Naive thymus-derived CD4-positive, alpha-beta T cell (primary cell): ENCODE data around the gene IRF2BPL. TPM values are rescaled to one million over a fixed set of nuclear protein-coding genes. Genes with fewer than 3 reads are reported as not detected.

Experiments used
- ATAC-seq: fragments of 150-1000 bp; cut with Tn5 transposase; 2 replicates; pipeline ENCODE4 v1.10.0; 2021; ENCODE audit warnings: mild to moderate bottlenecking, moderate library complexity
- CTCF ChIA-PET: fragments of 350-600 bp; sonication (Branson Sonifier 250); formaldehyde crosslinking; loops from one replicate; lab custom pipeline; 2021; ENCODE audit warnings: antibody characterized with exemption; lab: Charles Lee
- POLR2A ChIA-PET: fragments of 350-600 bp; sonication (Branson Sonifier 250); formaldehyde crosslinking; loops from one replicate; lab custom pipeline; 2021; ENCODE audit warnings: antibody characterized with exemption, inconsistent platforms; lab: Charles Lee
- DNase-seq, 9 donors: peaks; one replicate each; pipeline versions ENCODE4 v3.0.0 to v3.0.0-alpha.2; 2020 to 2022; ENCODE audit warnings: mixed read lengths in 1 of 9
- H3K27ac ChIP-seq: one replicate; pipeline ENCODE4 v1.7.0; 2013; ENCODE audit warnings: mild to moderate bottlenecking, low read depth, low read length, moderate library complexity
- H3K27me3 ChIP-seq, 2 donors: one replicate each; pipeline ENCODE4 v1.7.0; 2013; ENCODE audit warnings: low read length in 2 of 2, mild to moderate bottlenecking in 2 of 2, moderate library complexity in 2 of 2; ENCODE audit not compliant: control insufficient read depth in 2 of 2, insufficient read depth in 2 of 2
- H3K36me3 ChIP-seq, 3 experiments: 1 replicate in 2 of 3; 2 replicates in 1 of 3; pipeline ENCODE4 v1.7.0; 2013; ENCODE audit warnings: low read length in 3 of 3, mild to moderate bottlenecking in 3 of 3, moderate library complexity in 1 of 3; ENCODE audit not compliant: insufficient read depth in 3 of 3, control insufficient read depth in 2 of 3
- H3K4me1 ChIP-seq, 2 donors: one replicate each; pipeline ENCODE4 v1.7.0; 2013; ENCODE audit warnings: low read length in 2 of 2, mild to moderate bottlenecking in 2 of 2, moderate library complexity in 1 of 2; ENCODE audit not compliant: control insufficient read depth in 2 of 2, insufficient read depth in 2 of 2
- H3K4me3 ChIP-seq: 2 replicates; pipeline ENCODE4 v1.7.0; 2013; ENCODE audit warnings: mild to moderate bottlenecking, low read length
- H3K9me3 ChIP-seq, 3 experiments: 1 replicate in 2 of 3; 2 replicates in 1 of 3; pipeline ENCODE4 v1.7.0; 2013; ENCODE audit warnings: low read length in 3 of 3; ENCODE audit not compliant: control insufficient read depth in 2 of 3
- H3K27ac Mint-ChIP-seq, 9 donors: one replicate each; pipeline ENCODE4 v1.8.0; 2020 to 2022; ENCODE audit warnings: mixed read lengths in 9 of 9, mild to moderate bottlenecking in 8 of 9, moderate library complexity in 5 of 9, inconsistent platforms in 2 of 9
- H3K27me3 Mint-ChIP-seq, 5 donors: one replicate each; pipeline ENCODE4 v1.8.0; 2021 to 2022; ENCODE audit warnings: mixed read lengths in 5 of 5, mild to moderate bottlenecking in 1 of 5
- H3K36me3 Mint-ChIP-seq, 5 donors: one replicate each; pipeline ENCODE4 v1.8.0; 2020 to 2022; ENCODE audit warnings: mixed read lengths in 5 of 5, mild to moderate bottlenecking in 3 of 5, inconsistent platforms in 1 of 5
- H3K4me1 Mint-ChIP-seq, 7 donors: one replicate each; pipeline ENCODE4 v1.8.0; 2020 to 2022; ENCODE audit warnings: mixed read lengths in 7 of 7, mild to moderate bottlenecking in 3 of 7, inconsistent platforms in 1 of 7
- H3K4me3 Mint-ChIP-seq, 10 donors: one replicate each; pipeline ENCODE4 v1.8.0; 2020 to 2022; ENCODE audit warnings: mild to moderate bottlenecking in 10 of 10, mixed read lengths in 10 of 10, moderate library complexity in 6 of 10, inconsistent platforms in 2 of 10
- H3K9me3 Mint-ChIP-seq, 11 donors: one replicate each; pipeline ENCODE4 v1.8.0; 2020 to 2022; ENCODE audit warnings: mixed read lengths in 11 of 11, mild to moderate bottlenecking in 4 of 11, inconsistent platforms in 1 of 11, moderate library complexity in 1 of 11
- intact Hi-C, 2 donors: fragments of 100-400 bp; cut with micrococcal nuclease; formaldehyde crosslinking; loops; one replicate each; pipeline ENCODE4 v1.15.1; 2023
- polyA plus RNA-seq, 2 donors: library from polyadenylated mRNA; unstranded; fragments of 300-500 nt; fragmentation: Illumina TruSeq; gene quantifications; one replicate each; pipeline ENCODE4 v1.2.3, GENCODE V29; 2021
- total RNA-seq, 6 experiments: library from RNA in 5 of 6; stranded (reverse) in 5 of 6; gene quantifications; 1 replicate in 5 of 6; 2 replicates in 1 of 6; pipeline ENCODE4 v1.2.3 and lab custom pipeline; 2021 to 2026

IRF2BPL gene
- total and polyA plus RNA-seq, 7 experiments from 2014 or later: 3.5 to 45.2 (median 33.7) TPM

- no peaks in the 10 kb centered on the region for H3K4me1 ChIP-seq
- ChIA-PET POLR2A (interaction anchor here (1.1 kb wide), 1 partner anchor 134 kb away, joined by 3 read pairs; no protein-coding TSS in a partner anchor), CTCF (interaction anchor here (0.6 to 2.1 kb wide), 5 partner anchors 10 to 191 kb away, joined by 3 to 9 read pairs (median 4); no protein-coding TSS in a partner anchor)
- intact Hi-C loops: no loop called here
- H3K9me3 ChIP-seq: no peaks in the 10 kb centered on the region
- Mint-ChIP-seq H3K9me3 (no peaks in the 10 kb centered on the region), H3K4me3 (no peak overlapping the region), H3K36me3 (no peaks in the 10 kb centered on the region), H3K4me1 (peaks cover 0 to 5% (median 0%) of the 10 kb centered on the region in 7 donors), H3K27me3 (peaks cover 0 to 4% (median 0%) of the 10 kb centered on the region in 5 donors), H3K27ac (peak overlapping the region in 2 of 9 donors; percentile 47 to 65)
- no peaks in the 10 kb centered on the region for H3K36me3 ChIP-seq
- H3K27me3 ChIP-seq: no peaks in the 10 kb centered on the region
- no peak for ATAC-seq
- H3K27ac ChIP-seq: no peak overlapping the region
- DNase-seq: no peak
- H3K4me3 ChIP-seq: no peak overlapping the region
Measured at GRCh38 chr14:77063571-77064171, 35.2 kb upstream of the IRF2BPL start.

- Histone ChIP-seq H3K36me3 (no peaks in the 10 kb centered on the region), H3K4me3 (no peak overlapping the region), H3K9me3 (no peaks in the 10 kb centered on the region), H3K4me1 (no peaks in the 10 kb centered on the region), H3K27ac (no peak overlapping the region), H3K27me3 (no peaks in the 10 kb centered on the region)
- H3K27ac Mint-ChIP-seq: no peak overlapping the region
- peaks cover 0 to 3% (median 0%) of the 10 kb centered on the region in 7 donors for H3K4me1 Mint-ChIP-seq
- intact Hi-C loops: no loop called here
- H3K9me3 Mint-ChIP-seq: no peaks in the 10 kb centered on the region
- ATAC-seq (no peak), DNase-seq (no peak)
- CTCF ChIA-PET: interaction anchor here (0.6 to 2.1 kb wide), 2 partner anchors 16 to 186 kb away, joined by 6 to 9 read pairs; no protein-coding TSS in a partner anchor
- POLR2A ChIA-PET: no interaction called here
- H3K27me3 Mint-ChIP-seq: no peaks in the 10 kb centered on the region
- H3K4me3 Mint-ChIP-seq: no peak overlapping the region
- no peaks in the 10 kb centered on the region for H3K36me3 Mint-ChIP-seq
Measured at GRCh38 chr14:77062261-77062660, 33.8 kb upstream of the IRF2BPL start.

GRCh38 chr14:77061630-77062257 is 33.2 kb upstream of the IRF2BPL start:
- no peak for DNase-seq
- no peaks in the 10 kb centered on the region for H3K36me3 Mint-ChIP-seq
- peaks cover 0 to 3% (median 0%) of the 10 kb centered on the region in 7 donors for H3K4me1 Mint-ChIP-seq
- CTCF ChIA-PET: no interaction called here
- intact Hi-C loops: no loop called here
- no peaks in the 10 kb centered on the region for H3K36me3 ChIP-seq
- POLR2A ChIA-PET: no interaction called here
- no peaks in the 10 kb centered on the region for H3K9me3 Mint-ChIP-seq
- no peak overlapping the region for H3K27ac ChIP-seq
- no peak overlapping the region for H3K27ac Mint-ChIP-seq
- H3K9me3 ChIP-seq: no peaks in the 10 kb centered on the region
- H3K4me1 ChIP-seq: no peaks in the 10 kb centered on the region
- no peak for ATAC-seq
- H3K4me3 ChIP-seq: no peak overlapping the region
- H3K27me3 Mint-ChIP-seq: no peaks in the 10 kb centered on the region
- H3K27me3 ChIP-seq: no peaks in the 10 kb centered on the region
- H3K4me3 Mint-ChIP-seq: no peak overlapping the region

GRCh38 chr14:77059276-77059915 is 30.9 kb upstream of the IRF2BPL start:
- peaks cover 0 to 7% (median 0%) of the 10 kb centered on the region in 11 donors for H3K9me3 Mint-ChIP-seq
- no peaks in the 10 kb centered on the region for H3K9me3 ChIP-seq
- ChIA-PET POLR2A (no interaction called here), CTCF (interaction anchor here (1.4 to 2.0 kb wide), 4 partner anchors 11 to 187 kb away, joined by 5 to 8 read pairs (median 6); no protein-coding TSS in a partner anchor)
- no peaks in the 10 kb centered on the region for H3K36me3 ChIP-seq
- H3K27ac ChIP-seq: no peak overlapping the region
- no peaks in the 10 kb centered on the region for H3K27me3 ChIP-seq
- ATAC-seq (peak; percentile 51), DNase-seq (no peak)
- no peak overlapping the region for H3K4me3 ChIP-seq
- peaks cover 0 to 5% (median 0%) of the 10 kb centered on the region in 7 donors for H3K4me1 Mint-ChIP-seq
- H3K27me3 Mint-ChIP-seq: no peaks in the 10 kb centered on the region
- intact Hi-C loops: no loop called here
- no peak overlapping the region for H3K27ac Mint-ChIP-seq
- H3K36me3 Mint-ChIP-seq: peaks cover 0 to 6% (median 0%) of the 10 kb centered on the region in 5 donors
- H3K4me1 ChIP-seq: no peaks in the 10 kb centered on the region
- H3K4me3 Mint-ChIP-seq: no peak overlapping the region

GRCh38 chr14:77058785-77059184 is 30.3 kb upstream of the IRF2BPL start:
- DNase-seq (no peak), ATAC-seq (no peak)
- no peaks in the 10 kb centered on the region for H3K36me3 ChIP-seq
- peak overlapping the region in 1 of 9 donors; percentile 60 for H3K27ac Mint-ChIP-seq
- no peak overlapping the region for H3K4me3 Mint-ChIP-seq
- peaks cover 0 to 5% (median 0%) of the 10 kb centered on the region in 7 donors for H3K4me1 Mint-ChIP-seq
- H3K27me3 Mint-ChIP-seq: no peaks in the 10 kb centered on the region
- H3K9me3 Mint-ChIP-seq: peaks cover 0 to 7% (median 0%) of the 10 kb centered on the region in 11 donors
- POLR2A ChIA-PET: no interaction called here
- H3K4me3 ChIP-seq: no peak overlapping the region
- CTCF ChIA-PET: interaction anchor here (0.7 to 1.5 kb wide), 3 partner anchors 17 to 183 kb away, joined by 3 to 7 read pairs (median 6); no protein-coding TSS in a partner anchor
- no peaks in the 10 kb centered on the region for H3K4me1 ChIP-seq
- no peaks in the 10 kb centered on the region for H3K9me3 ChIP-seq
- intact Hi-C loops: no loop called here
- peaks cover 0 to 6% (median 0%) of the 10 kb centered on the region in 5 donors for H3K36me3 Mint-ChIP-seq
- H3K27me3 ChIP-seq: no peaks in the 10 kb centered on the region
- H3K27ac ChIP-seq: no peak overlapping the region

- ChIA-PET POLR2A (no interaction called here), CTCF (interaction anchor here (0.7 to 1.4 kb wide), 2 partner anchors 16 to 145 kb away, joined by 3 to 6 read pairs; no protein-coding TSS in a partner anchor)
- Histone ChIP-seq H3K4me1 (peaks cover 0 to under 1% of the 10 kb centered on the region in 2 donors), H3K27ac (no peak overlapping the region), H3K27me3 (no peaks in the 10 kb centered on the region), H3K9me3 (no peaks in the 10 kb centered on the region), H3K36me3 (no peaks in the 10 kb centered on the region), H3K4me3 (no peak overlapping the region)
- DNase-seq (no peak), ATAC-seq (no peak)
- Mint-ChIP-seq H3K27me3 (no peaks in the 10 kb centered on the region), H3K9me3 (peaks cover 0 to 7% (median 0%) of the 10 kb centered on the region in 11 donors), H3K27ac (no peak overlapping the region), H3K4me3 (no peak overlapping the region), H3K36me3 (peaks cover 0 to 6% (median 0%) of the 10 kb centered on the region in 5 donors), H3K4me1 (peaks cover 0 to 9% (median 4%) of the 10 kb centered on the region in 7 donors)
- intact Hi-C loops: no loop called here
Measured at GRCh38 chr14:77058117-77058516, 29.6 kb upstream of the IRF2BPL start.
